Stomach smooth muscle (tissue), 2 donors: ENCODE results near the gene PRKAA1.
"Not testable (repeated sequence)": the region's sequence is repeated elsewhere in the genome, so short reads cannot be mapped to it uniquely, and the experiment has no call there.

Experiments used
- H3K27ac ChIP-seq: one replicate; pipeline ENCODE4 v1.7.0; 2013; ENCODE audit warnings: mild to moderate bottlenecking, low read length, inconsistent platforms
- H3K27me3 ChIP-seq, 2 donors: one replicate each; pipeline ENCODE4 v1.7.0; 2013; ENCODE audit warnings: low read length in 2 of 2; ENCODE audit not compliant: insufficient read depth in 2 of 2, control insufficient read depth in 1 of 2
- H3K36me3 ChIP-seq, 2 donors: one replicate each; pipeline ENCODE4 v1.7.0; 2013; ENCODE audit warnings: low read length in 2 of 2; ENCODE audit not compliant: control insufficient read depth in 2 of 2, insufficient read depth in 2 of 2
- H3K4me1 ChIP-seq: one replicate; pipeline ENCODE4 v1.7.0; 2013; ENCODE audit warnings: low read length; ENCODE audit not compliant: control insufficient read depth, insufficient read depth
- H3K4me3 ChIP-seq, 2 donors: one replicate each; pipeline ENCODE4 v1.7.0; 2013; ENCODE audit warnings: low read length in 2 of 2
- H3K9ac ChIP-seq, 2 donors: one replicate each; pipeline ENCODE4 v1.7.0; 2013; ENCODE audit warnings: low read length in 2 of 2, mild to moderate bottlenecking in 1 of 2
- H3K9me3 ChIP-seq, 2 donors: one replicate each; pipeline ENCODE4 v1.7.0; 2013; ENCODE audit warnings: low read length in 2 of 2; ENCODE audit not compliant: control insufficient read depth in 2 of 2
- donor health status: healthy.
- donor health status: Pancreatic carcinoma.

PRKAA1 gene

DNA sequence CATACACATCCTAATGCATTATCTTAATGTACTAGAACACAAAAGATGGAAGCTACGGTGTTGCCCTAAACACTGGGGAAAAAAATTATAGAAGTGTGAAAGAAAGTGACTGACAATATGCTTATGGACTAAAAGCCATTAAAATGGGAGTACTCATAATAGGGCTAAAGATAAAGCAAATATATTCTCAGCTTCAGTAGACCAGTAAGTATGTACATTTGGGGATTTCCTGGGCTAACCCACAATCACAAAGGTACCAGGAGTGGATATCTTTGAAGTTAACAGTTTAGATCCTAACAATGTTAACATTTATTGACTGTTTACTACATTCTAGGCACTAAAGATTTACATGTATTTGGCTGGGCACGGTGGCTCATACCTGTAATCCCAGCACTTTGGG, 81.6 kb downstream of the PRKAA1 start:
- Histone ChIP-seq H3K4me1 (no peaks in the 10 kb centered on the region), H3K27ac (no peak overlapping the region), H3K9ac (no peak overlapping the region), H3K36me3 (peaks cover 0 to 5% of the 10 kb centered on the region in 2 donors), H3K9me3 (peaks cover 0 to 4% of the 10 kb centered on the region in 2 donors), H3K4me3 (no peak overlapping the region), H3K27me3 (no peaks in the 10 kb centered on the region)

DNA sequence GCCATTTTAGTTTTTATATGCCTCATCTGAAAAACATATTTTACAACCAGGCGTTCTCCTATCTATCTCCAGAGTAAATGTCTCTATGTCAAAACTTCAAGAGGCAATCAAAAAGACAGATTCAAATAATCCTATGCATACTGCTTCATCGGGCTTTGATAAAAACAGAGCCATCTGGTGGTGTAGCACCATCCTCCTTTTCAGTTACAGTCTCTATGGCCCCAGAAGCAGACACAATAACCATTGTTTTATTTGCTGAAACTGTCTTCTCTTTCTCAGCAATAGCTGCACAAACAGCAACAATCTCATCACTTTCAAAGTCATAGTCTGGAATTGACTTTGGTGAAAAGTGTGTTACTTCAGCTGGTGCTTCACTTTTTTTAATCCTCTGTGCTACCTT, 82.2 kb downstream of the PRKAA1 start:
- Histone ChIP-seq H3K9ac (no peak overlapping the region), H3K4me3 (no peak overlapping the region), H3K4me1 (no peaks in the 10 kb centered on the region), H3K27me3 (no peaks in the 10 kb centered on the region), H3K9me3 (no peaks in the 10 kb centered on the region), H3K36me3 (peaks cover 0 to 2% of the 10 kb centered on the region in 2 donors), H3K27ac (no peak overlapping the region)

DNA sequence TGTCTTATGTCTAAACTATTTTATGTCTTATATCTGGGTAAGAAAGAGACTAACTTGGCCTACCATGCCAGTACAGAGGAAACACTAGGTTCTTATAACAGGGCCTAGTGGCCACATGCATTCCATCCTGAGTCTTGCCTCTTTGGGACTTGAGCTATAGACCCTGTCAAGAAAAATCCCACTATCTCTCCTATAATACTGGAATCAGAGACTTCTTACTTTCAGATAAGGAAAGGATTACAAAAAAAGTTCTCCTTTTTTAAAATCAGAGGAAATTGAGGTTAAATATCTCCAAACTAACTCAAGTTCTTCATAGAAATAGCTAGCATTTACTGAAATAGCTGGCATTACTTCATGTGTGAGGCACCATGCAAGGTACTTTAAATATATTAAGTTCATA, 84.2 kb downstream of the PRKAA1 start:
- no peaks in the 10 kb centered on the region for H3K27me3 ChIP-seq
- no peaks in the 10 kb centered on the region for H3K36me3 ChIP-seq
- H3K27ac ChIP-seq = no peak overlapping the region
- H3K4me3 ChIP-seq = no peak overlapping the region
- no peaks in the 10 kb centered on the region for H3K9me3 ChIP-seq
- no peak overlapping the region for H3K9ac ChIP-seq
- H3K4me1 ChIP-seq = no peaks in the 10 kb centered on the region

- H3K4me1 ChIP-seq, H3K9me3 ChIP-seq, H3K4me3 ChIP-seq, H3K27me3 ChIP-seq, H3K27ac ChIP-seq, H3K36me3 ChIP-seq, H3K9ac ChIP-seq: not testable (repeated sequence)
These were observed 87.6 kb downstream of the PRKAA1 start for GRCh38 chr5:40710575-40710974.
